Upper lobe of left lung (tissue), 6 donors: ENCODE results near the gene MRPL48. TPM values are rescaled to one million over a fixed set of nuclear protein-coding genes. Genes with fewer than 3 reads are reported as not detected.

Source experiments
- ATAC-seq, 2 donors: fragments of 200-7000 bp; cut with Tn5 transposase; one replicate each; pipeline ENCODE4 v1.9.1; 2022; ENCODE audit warnings: mild to moderate bottlenecking in 2 of 2, moderate library complexity in 2 of 2; ENCODE audit not compliant: low FRiP score in 2 of 2
- DNase-seq, 2 donors: peaks; one replicate each; pipeline ENCODE4 v3.0.0-alpha.2; 2019 to 2020
- H3K27ac ChIP-seq, 4 donors: fragments of 200-600 bp; sonication (generic); one replicate each; pipeline ENCODE4 v1.5.1; 2016 to 2019
- H3K27me3 ChIP-seq, 4 donors: fragments of 200-600 bp; sonication (generic); one replicate each; pipeline ENCODE4 v1.5.1; 2017 to 2019
- H3K36me3 ChIP-seq, 4 donors: fragments of 200-600 bp; sonication (generic); one replicate each; pipeline ENCODE4 v1.5.1; 2016 to 2019
- H3K4me1 ChIP-seq, 4 donors: fragments of 200-600 bp; sonication (generic); one replicate each; pipeline ENCODE4 v1.5.1; 2018 to 2019
- H3K4me3 ChIP-seq, 4 donors: fragments of 200-600 bp; sonication (generic); one replicate each; pipeline ENCODE4 v1.5.1; 2017 to 2019; ENCODE audit warnings: mild to moderate bottlenecking in 2 of 4, moderate library complexity in 1 of 4
- H3K9me3 ChIP-seq, 4 donors: fragments of 200-600 bp; sonication (generic); one replicate each; pipeline ENCODE4 v1.5.1; 2018 to 2019
- CTCF ChIP-seq, 6 experiments: fragments of 450-650 bp in 4 of 6; fragments of 200-600 bp in 2 of 6; sonication (generic) in 2 of 6; IDR thresholded peaks; one replicate each; pipeline ENCODE4 v1.5.1; 2016 to 2019; ENCODE audit warnings: antibody characterized with exemption in 6 of 6
- EP300 ChIP-seq, 4 donors: sonication (generic); formaldehyde crosslinking; IDR thresholded peaks; one replicate each; pipeline ENCODE4 v1.5.1; 2017; ENCODE audit warnings: antibody characterized with exemption in 4 of 4, control low read depth in 2 of 4
- POLR2A ChIP-seq, 4 donors: fragments of 450-650 bp; IDR thresholded peaks; one replicate each; pipeline ENCODE4 v1.5.1; 2016 to 2017; ENCODE audit warnings: antibody characterized with exemption in 4 of 4, mild to moderate bottlenecking in 2 of 4
- POLR2AphosphoS5 ChIP-seq, 2 donors: sonication (generic); formaldehyde crosslinking; IDR thresholded peaks; one replicate each; pipeline ENCODE4 v1.5.1; 2017; ENCODE audit warnings: antibody characterized with exemption in 2 of 2
- WGBS, 2 donors: methylation state at CpG; one replicate each; pipeline ENCODE4 v1.1.5; 2017 to 2018; 5-methylcytosine and 5-hydroxymethylcytosine counted together
- total RNA-seq, 6 donors: library from RNA; depleted of rRNA in 4 of 6; stranded (reverse); fragments of >200 nt in 4 of 6; gene quantifications; one replicate each; pipeline versions ENCODE4 v1.1.0 to v1.2.1, GENCODE V29; 2016 to 2021
- donor health status: DM: no; HTN: no; CAD: no; lungs with moderate emphysema.
- donor health status: DM: no; HTN: yes; CAD: no; lungs with severe emphysema.

The MRPL48 gene
- total RNA-seq, 6 donors from 2014 or later, result 7.3 to 25.3 (median 21.8) TPM

GRCh38 chr11:73752903-73753302, 34.8 kb upstream of the MRPL48 start:
- TF ChIP-seq POLR2AphosphoS5 (IDR thresholded peaks at IDR 0.05) (no peak), POLR2A (IDR thresholded peaks at IDR 0.05) (no peak), EP300 (IDR thresholded peaks at IDR 0.05) (no peak), CTCF (IDR thresholded peaks at IDR 0.05) (no peak)
- H3K36me3 ChIP-seq, result no peaks in the 10 kb centered on the region
- WGBS, 2 donors, result 76 to 79% methylated on average over 7 of the region's 7 CpGs
- peak; percentile 17 to 65 for ATAC-seq
- peak overlapping the region; percentile 8 to 72 (median 46) for H3K27ac ChIP-seq
- peaks cover 15 to 39% (median 31%) of the 10 kb centered on the region in 4 donors for H3K4me1 ChIP-seq
- H3K4me3 ChIP-seq, result no peak overlapping the region
- DNase-seq, result peak in 1 of 2 donors; percentile 73
- no peaks in the 10 kb centered on the region for H3K27me3 ChIP-seq
- no peaks in the 10 kb centered on the region for H3K9me3 ChIP-seq

GRCh38 chr11:73753938-73754337, 33.7 kb upstream of the MRPL48 start:
- peaks cover 26 to 47% (median 41%) of the 10 kb centered on the region in 4 donors for H3K4me1 ChIP-seq

GRCh38 chr11:73755670-73756069, 32.0 kb upstream of the MRPL48 start:
- no peak for ATAC-seq
- H3K27me3 ChIP-seq, result no peaks in the 10 kb centered on the region
- TF ChIP-seq EP300 (IDR thresholded peaks at IDR 0.05) (no peak), CTCF (IDR thresholded peaks at IDR 0.05) (no peak), POLR2A (IDR thresholded peaks at IDR 0.05) (no peak), POLR2AphosphoS5 (IDR thresholded peaks at IDR 0.05) (no peak)
- no peak overlapping the region for H3K27ac ChIP-seq
- no peak for DNase-seq
- H3K4me1 ChIP-seq, result peaks cover 32 to 55% (median 38%) of the 10 kb centered on the region in 4 donors
- no peak overlapping the region for H3K4me3 ChIP-seq
- no peaks in the 10 kb centered on the region for H3K9me3 ChIP-seq
- H3K36me3 ChIP-seq, result no peaks in the 10 kb centered on the region

More at GRCh38 chr11:73753938-73754337, 33.7 kb upstream of the MRPL48 start:
- Histone ChIP-seq H3K36me3 (no peaks in the 10 kb centered on the region), H3K4me3 (no peak overlapping the region), H3K27ac (peak overlapping the region in 1 of 4 donors; percentile 37), H3K27me3 (no peaks in the 10 kb centered on the region), H3K9me3 (no peaks in the 10 kb centered on the region)
- ATAC-seq, result no peak
- WGBS, 2 donors, result 68 to 81% methylated on average over 1 of the region's 1 CpG
- TF ChIP-seq CTCF (IDR thresholded peaks at IDR 0.05), result no peak
- TF ChIP-seq POLR2AphosphoS5 (IDR thresholded peaks at IDR 0.05), result no peak
- TF ChIP-seq EP300 (IDR thresholded peaks at IDR 0.05), result no peak
- TF ChIP-seq POLR2A (IDR thresholded peaks at IDR 0.05), result no peak
- no peak for DNase-seq

GRCh38 chr11:73757598-73757997, 30.1 kb upstream of the MRPL48 start:
- Histone ChIP-seq H3K9me3 (no peaks in the 10 kb centered on the region), H3K4me3 (no peak overlapping the region), H3K4me1 (peaks cover 21 to 47% (median 26%) of the 10 kb centered on the region in 4 donors), H3K27me3 (no peaks in the 10 kb centered on the region), H3K36me3 (no peaks in the 10 kb centered on the region), H3K27ac (no peak overlapping the region)
- TF ChIP-seq CTCF (IDR thresholded peaks at IDR 0.05) (no peak), EP300 (IDR thresholded peaks at IDR 0.05) (no peak), POLR2AphosphoS5 (IDR thresholded peaks at IDR 0.05) (no peak), POLR2A (IDR thresholded peaks at IDR 0.05) (no peak)
- WGBS, 2 donors, result 70 to 71% methylated on average over 5 of the region's 5 CpGs
- DNase-seq (no peak), ATAC-seq (no peak)

GRCh38 chr11:73758451-73758850, 29.2 kb upstream of the MRPL48 start:
- WGBS, 2 donors, result 67 to 71% methylated on average over 1 of the region's 1 CpG
- no peaks in the 10 kb centered on the region for H3K27me3 ChIP-seq
- no peak for ATAC-seq

More at GRCh38 chr11:73758451-73758850, 29.2 kb upstream of the MRPL48 start:
- no peak for DNase-seq
- Histone ChIP-seq H3K27ac (no peak overlapping the region), H3K36me3 (no peaks in the 10 kb centered on the region), H3K9me3 (no peaks in the 10 kb centered on the region), H3K4me3 (peak overlapping the region in 2 of 4 donors; percentile 85 to 98), H3K4me1 (peaks cover 21 to 46% (median 26%) of the 10 kb centered on the region in 4 donors)
- TF ChIP-seq CTCF (IDR thresholded peaks at IDR 0.05) (no peak), POLR2AphosphoS5 (IDR thresholded peaks at IDR 0.05) (no peak), EP300 (IDR thresholded peaks at IDR 0.05) (no peak), POLR2A (IDR thresholded peaks at IDR 0.05) (no peak)
